Ascending aorta (tissue), 2 donors: Measurements from ENCODE around the gene CENPU. TPM values are rescaled to one million over a fixed set of nuclear protein-coding genes. Genes with fewer than 3 reads are reported as not detected.

Experiments used
- DNase-seq, 2 donors: peaks; one replicate each; pipeline ENCODE4 v3.0.0-alpha.2; 2019; ENCODE audit warnings: low spot score in 2 of 2
- H3K27ac ChIP-seq, 2 donors: fragments of 200-600 bp; sonication (generic); one replicate each; pipeline ENCODE4 v1.5.1; 2016 to 2017; ENCODE audit warnings: mild to moderate bottlenecking in 1 of 2
- H3K27me3 ChIP-seq: fragments of 200-600 bp; sonication (generic); one replicate; pipeline ENCODE4 v1.5.1; 2017
- H3K36me3 ChIP-seq, 2 donors: fragments of 200-600 bp; sonication (generic); one replicate each; pipeline ENCODE4 v1.5.1; 2016
- H3K4me1 ChIP-seq, 2 donors: fragments of 200-600 bp; sonication (generic); one replicate each; pipeline ENCODE4 v1.5.1; 2016 to 2017; ENCODE audit warnings: mild to moderate bottlenecking in 1 of 2
- H3K4me3 ChIP-seq, 2 donors: fragments of 200-600 bp; sonication (generic); one replicate each; pipeline ENCODE4 v1.5.1; 2016 to 2017; ENCODE audit warnings: mild to moderate bottlenecking in 1 of 2
- H3K9me3 ChIP-seq, 2 donors: fragments of 200-600 bp; sonication (generic); one replicate each; pipeline ENCODE4 v1.5.1; 2016
- CTCF ChIP-seq, 3 experiments: fragments of 200-600 bp in 2 of 3; fragments of 450-650 bp in 1 of 3; sonication (generic) in 2 of 3; IDR thresholded peaks; one replicate each; pipeline ENCODE4 v1.5.1; 2016 to 2019; ENCODE audit warnings: antibody characterized with exemption in 3 of 3, mild to moderate bottlenecking in 1 of 3, moderate library complexity in 1 of 3
- intact Hi-C: fragments of 100-400 bp; cut with DNase I; formaldehyde crosslinking; loops from one replicate; pipeline ENCODE4 v1.15.1; 2023
- total RNA-seq: library from RNA; depleted of rRNA; stranded (reverse); fragments of >200 nt; gene quantifications from one replicate; pipeline ENCODE4 v1.1.0, GENCODE V29; 2016

The CENPU gene
- total RNA-seq, 1 donor from 2014 or later, result not detected

DNA sequence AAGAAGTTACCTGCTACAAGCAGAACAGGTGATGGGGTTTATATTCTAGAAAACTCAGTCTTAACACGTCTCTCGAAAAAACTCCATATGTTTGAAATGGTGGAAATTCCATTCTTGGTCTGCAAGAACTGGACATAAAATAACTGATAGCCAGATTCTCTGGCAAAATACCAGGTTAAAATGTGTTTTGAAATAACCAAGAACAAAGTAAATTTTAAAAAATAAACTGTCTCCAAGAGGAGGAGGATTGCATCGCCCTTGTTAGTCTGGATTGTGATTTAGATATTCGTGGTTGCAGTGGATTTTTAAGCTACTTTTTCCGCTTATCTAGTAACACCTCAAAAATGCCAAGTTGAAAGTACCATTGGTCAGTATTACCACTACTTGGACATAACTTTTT lies 40.8 kb downstream of the CENPU start:
- no peak overlapping the region for H3K4me3 ChIP-seq
- H3K27ac ChIP-seq, result no peak overlapping the region
- no peak for DNase-seq
- no peaks in the 10 kb centered on the region for H3K27me3 ChIP-seq
- intact Hi-C loops, result no loop called here
- H3K4me1 ChIP-seq, result no peaks in the 10 kb centered on the region
- H3K9me3 ChIP-seq, result no peaks in the 10 kb centered on the region
- peaks cover 6 to 13% of the 10 kb centered on the region in 2 donors for H3K36me3 ChIP-seq
- no peak for TF ChIP-seq CTCF (IDR thresholded peaks at IDR 0.05)

DNA sequence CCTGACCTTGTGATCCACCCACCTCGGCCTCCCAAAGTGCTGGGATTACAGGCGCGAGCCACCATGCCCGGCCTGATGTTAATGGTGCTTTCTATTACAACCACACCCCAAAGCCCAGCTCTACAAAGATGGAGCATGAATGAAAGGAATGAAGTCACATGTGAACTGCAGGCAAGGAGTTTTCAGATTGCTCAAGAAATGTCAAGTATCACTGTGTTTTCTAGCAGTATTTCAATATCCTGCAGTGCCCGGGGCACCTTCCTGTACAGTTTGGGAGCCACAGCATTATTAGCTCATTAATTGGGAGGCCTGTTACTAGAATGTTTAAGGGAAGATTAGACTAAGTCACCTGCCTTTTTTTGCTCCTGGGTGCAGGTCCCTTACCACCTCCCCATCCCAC lies 44.2 kb downstream of the CENPU start:
- no peak for TF ChIP-seq CTCF (IDR thresholded peaks at IDR 0.05)
- H3K36me3 ChIP-seq, result peaks cover 6 to 13% of the 10 kb centered on the region in 2 donors
- no peak overlapping the region for H3K27ac ChIP-seq
- no peaks in the 10 kb centered on the region for H3K4me1 ChIP-seq
- H3K27me3 ChIP-seq, result no peaks in the 10 kb centered on the region
- intact Hi-C loops, result no loop called here
- no peak for DNase-seq
- no peaks in the 10 kb centered on the region for H3K9me3 ChIP-seq
- no peak overlapping the region for H3K4me3 ChIP-seq

DNA sequence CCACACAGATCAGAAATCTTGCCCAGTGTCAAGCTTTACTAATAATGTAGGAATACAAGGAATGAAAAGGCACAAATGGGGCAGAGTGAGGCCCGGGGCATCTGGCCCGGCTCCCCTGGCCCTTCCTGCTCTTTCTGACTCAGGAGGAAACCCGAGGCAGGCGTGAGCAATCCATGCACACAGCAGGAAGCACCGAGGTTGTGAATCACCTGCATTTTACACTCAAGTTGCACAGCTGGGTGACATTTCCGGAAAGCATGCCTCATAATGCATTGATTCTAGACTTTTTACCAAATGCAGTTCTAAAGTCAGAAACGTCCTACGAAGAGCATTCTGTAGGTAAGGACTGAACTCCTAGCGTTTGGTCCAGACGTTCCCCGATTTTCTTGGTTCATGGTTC lies 45.4 kb downstream of the CENPU start:
- Histone ChIP-seq H3K27ac (no peak overlapping the region), H3K4me3 (no peak overlapping the region), H3K9me3 (no peaks in the 10 kb centered on the region), H3K36me3 (peaks cover 6 to 7% of the 10 kb centered on the region in 2 donors), H3K27me3 (no peaks in the 10 kb centered on the region), H3K4me1 (no peaks in the 10 kb centered on the region)
- TF ChIP-seq CTCF (IDR thresholded peaks at IDR 0.05), result no peak
- DNase-seq, result no peak
- intact Hi-C loops, result no loop called here

GRCh38 chr4:184688005-184688404 lies 45.9 kb downstream of the CENPU start:
- Histone ChIP-seq H3K36me3 (peaks cover 6% of the 10 kb centered on the region in 2 donors), H3K27ac (no peak overlapping the region), H3K27me3 (no peaks in the 10 kb centered on the region), H3K4me3 (no peak overlapping the region), H3K9me3 (no peaks in the 10 kb centered on the region), H3K4me1 (no peaks in the 10 kb centered on the region)
- TF ChIP-seq CTCF (IDR thresholded peaks at IDR 0.05), result no peak
- intact Hi-C loops, result no loop called here
- no peak for DNase-seq

DNA sequence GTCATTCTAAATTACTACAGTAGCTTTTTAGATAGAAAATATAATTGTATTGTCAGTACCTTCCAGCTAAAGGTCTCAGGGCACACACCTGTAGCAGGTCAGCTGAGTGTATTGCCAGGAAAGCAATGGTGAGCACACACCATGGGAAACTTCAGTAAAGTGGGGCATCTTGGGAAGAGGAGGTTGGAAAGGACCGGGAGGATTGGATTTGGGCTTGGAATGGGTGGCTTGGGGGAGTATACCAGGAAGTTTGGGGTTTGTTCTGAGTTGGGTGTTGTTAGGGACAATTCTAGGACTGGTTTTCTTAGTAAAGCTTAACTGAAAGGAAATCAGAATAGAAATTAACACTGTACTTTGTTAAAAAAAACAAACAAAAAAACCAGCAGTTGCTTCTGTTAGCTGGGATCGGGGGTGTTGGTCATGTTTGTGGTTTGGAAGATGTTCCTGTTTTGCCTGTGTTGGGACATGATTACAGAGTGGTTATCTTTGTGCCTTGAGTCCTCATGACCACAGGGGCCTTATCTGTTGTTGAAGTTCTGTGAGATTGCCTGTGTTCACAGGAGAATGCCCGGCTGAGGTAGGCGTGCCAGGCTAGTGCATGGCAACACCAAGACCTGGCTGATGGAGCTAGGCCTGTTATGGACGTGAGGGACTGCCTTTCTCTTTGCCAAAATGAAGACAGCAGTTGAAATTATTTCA lies 49.3 kb downstream of the CENPU start:
- Histone ChIP-seq H3K9me3 (no peaks in the 10 kb centered on the region), H3K36me3 (peaks cover 0 to 2% of the 10 kb centered on the region in 2 donors), H3K4me1 (no peaks in the 10 kb centered on the region), H3K4me3 (no peak overlapping the region), H3K27me3 (no peaks in the 10 kb centered on the region), H3K27ac (no peak overlapping the region)
- intact Hi-C loops, result no loop called here
- no peak for TF ChIP-seq CTCF (IDR thresholded peaks at IDR 0.05)
- DNase-seq, result no peak

- no peaks in the 10 kb centered on the region for H3K27me3 ChIP-seq
- peaks cover 2 to 3% of the 10 kb centered on the region in 2 donors for H3K36me3 ChIP-seq
- no peak for TF ChIP-seq CTCF (IDR thresholded peaks at IDR 0.05)
- no peak for DNase-seq
- H3K4me3 ChIP-seq, result no peak overlapping the region
- H3K27ac ChIP-seq, result no peak overlapping the region
- no peaks in the 10 kb centered on the region for H3K4me1 ChIP-seq
- H3K9me3 ChIP-seq, result no peaks in the 10 kb centered on the region
- intact Hi-C loops, result no loop called here
These were observed 52.0 kb downstream of the CENPU start for GRCh38 chr4:184681916-184682315.
